C4-2B (cell line): ENCODE measurements around the gene COP1.

Experiments
- ZFX ChIP-seq: fragments of 450-650 bp; IDR thresholded peaks from 2 replicates; pipeline ENCODE4 v1.6.1; 2017
- TF ChIP-seq, protein P1 (sequence below): fragments of 450-650 bp; conservative IDR thresholded peaks from 2 replicates; pipeline ENCODE4 v1.5.1; 2017; ENCODE audit warnings: mild to moderate bottlenecking

DNA sequence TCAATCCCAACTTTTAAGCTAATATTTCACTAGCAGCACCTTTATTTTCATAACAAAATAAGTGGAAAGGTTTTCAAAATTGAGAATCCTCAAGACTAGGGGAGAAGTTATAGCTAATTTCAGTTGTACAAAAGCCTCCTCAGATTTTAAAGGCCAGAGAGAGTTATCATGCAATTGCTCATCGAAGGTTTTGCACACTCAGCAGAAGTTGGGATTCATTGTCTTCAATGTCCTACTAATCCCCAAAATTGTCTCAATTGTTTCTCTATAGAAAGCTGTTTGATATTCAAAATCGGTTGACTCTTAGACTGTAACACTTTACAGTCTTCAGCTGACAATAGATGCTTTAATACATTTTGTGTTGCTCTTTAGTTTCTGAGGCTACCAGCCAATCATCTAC, 293.0 kb downstream of the COP1 start:
- TF ChIP-seq, protein P1, sequence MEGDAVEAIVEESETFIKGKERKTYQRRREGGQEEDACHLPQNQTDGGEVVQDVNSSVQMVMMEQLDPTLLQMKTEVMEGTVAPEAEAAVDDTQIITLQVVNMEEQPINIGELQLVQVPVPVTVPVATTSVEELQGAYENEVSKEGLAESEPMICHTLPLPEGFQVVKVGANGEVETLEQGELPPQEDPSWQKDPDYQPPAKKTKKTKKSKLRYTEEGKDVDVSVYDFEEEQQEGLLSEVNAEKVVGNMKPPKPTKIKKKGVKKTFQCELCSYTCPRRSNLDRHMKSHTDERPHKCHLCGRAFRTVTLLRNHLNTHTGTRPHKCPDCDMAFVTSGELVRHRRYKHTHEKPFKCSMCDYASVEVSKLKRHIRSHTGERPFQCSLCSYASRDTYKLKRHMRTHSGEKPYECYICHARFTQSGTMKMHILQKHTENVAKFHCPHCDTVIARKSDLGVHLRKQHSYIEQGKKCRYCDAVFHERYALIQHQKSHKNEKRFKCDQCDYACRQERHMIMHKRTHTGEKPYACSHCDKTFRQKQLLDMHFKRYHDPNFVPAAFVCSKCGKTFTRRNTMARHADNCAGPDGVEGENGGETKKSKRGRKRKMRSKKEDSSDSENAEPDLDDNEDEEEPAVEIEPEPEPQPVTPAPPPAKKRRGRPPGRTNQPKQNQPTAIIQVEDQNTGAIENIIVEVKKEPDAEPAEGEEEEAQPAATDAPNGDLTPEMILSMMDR: no peak
- no peak for TF ChIP-seq ZFX
